IMR-90 (cell line): ENCODE results near the gene LRRN2. TPM values are rescaled to one million over a fixed set of nuclear protein-coding genes. Genes with fewer than 3 reads are reported as not detected.

Experiments
- ATAC-seq: fragments of 200-7000 bp; cut with Tn5 transposase; 2 replicates; pipeline ENCODE4 v1.9.1; 2020; ENCODE audit warnings: low read depth, mild to moderate bottlenecking, moderate library complexity
- BruUV-seq: library from RNA; stranded (reverse); fragments of 400-500 nt; replicated peaks from 2 replicates; lab custom pipeline; 2021; lab: Mats Ljungman, UMichigan
- CTCF ChIA-PET: fragments of 300-600 bp; formaldehyde crosslinking; extraction: SDS; loops from one replicate; lab custom pipeline; 2021; ENCODE audit warnings: antibody characterized with exemption; lab: Yijun Ruan, JAX
- POLR2A ChIA-PET: fragments of 300-600 bp; sonication (Branson Sonifier 250); formaldehyde crosslinking; loops from one replicate; lab custom pipeline; 2022; ENCODE audit warnings: antibody characterized with exemption; ENCODE audit not compliant: unreplicated experiment; lab: Charles Lee
- DNase-seq: peaks from one replicate; pipeline ENCODE4 v3.0.0; 2013
- H2AFZ ChIP-seq: replicated peaks from 2 replicates; pipeline ENCODE3; 2013; ENCODE audit warnings: low read length, mild to moderate bottlenecking; ENCODE audit not compliant: poor library complexity
- H2AK5ac ChIP-seq: 2 replicates; pipeline ENCODE4 v1.6.1; 2013; ENCODE audit warnings: low read depth, low read length, inconsistent platforms
- H2AK9ac ChIP-seq: replicated peaks from 2 replicates; pipeline ENCODE3; 2013; ENCODE audit warnings: mild to moderate bottlenecking, low read depth, low read length, moderate library complexity; ENCODE audit not compliant: poor library complexity
- H2BK120ac ChIP-seq: 2 replicates; pipeline ENCODE4 v1.6.1; 2013; ENCODE audit warnings: low read depth, low read length, inconsistent platforms
- H2BK15ac ChIP-seq: 3 replicates; pipeline ENCODE4 v1.6.1; 2013; ENCODE audit warnings: low read depth, low read length, inconsistent platforms
- H2BK20ac ChIP-seq: 2 replicates; pipeline ENCODE4 v1.6.1; 2013; ENCODE audit warnings: low read depth, mild to moderate bottlenecking, inconsistent platforms, low read length, moderate library complexity
- H2BK5ac ChIP-seq: 2 replicates; pipeline ENCODE4 v1.6.1; 2013; ENCODE audit warnings: mild to moderate bottlenecking, low read depth, low read length, inconsistent platforms; ENCODE audit not compliant: poor library complexity, severe bottlenecking
- H3K14ac ChIP-seq: replicated peaks from 2 replicates; pipeline ENCODE4 v1.6.1; 2013; ENCODE audit warnings: low read depth, low read length, inconsistent platforms
- H3K18ac ChIP-seq: 2 replicates; pipeline ENCODE4 v1.6.1; 2013; ENCODE audit warnings: low read depth, low read length, control low read depth
- H3K23ac ChIP-seq: 2 replicates; pipeline ENCODE4 v1.6.1; 2013; ENCODE audit warnings: low read depth, low read length, inconsistent platforms
- H3K27ac ChIP-seq: 2 replicates; pipeline ENCODE4 v1.5.1; 2013; ENCODE audit warnings: mild to moderate bottlenecking, control low read depth, low read length; ENCODE audit not compliant: insufficient read depth
- H3K27me3 ChIP-seq: 2 replicates; pipeline ENCODE4 v1.6.1; 2013; ENCODE audit warnings: low read length; ENCODE audit not compliant: control insufficient read depth, insufficient read depth
- H3K36me3 ChIP-seq: 2 replicates; pipeline ENCODE4 v1.6.1; 2013; ENCODE audit warnings: low read length, mixed read lengths; ENCODE audit not compliant: control insufficient read depth, insufficient read depth
- H3K4ac ChIP-seq: 2 replicates; pipeline ENCODE4 v1.6.1; 2013; ENCODE audit warnings: low read depth, low read length, inconsistent platforms
- H3K4me1 ChIP-seq: 2 replicates; pipeline ENCODE4 v1.6.1; 2013; ENCODE audit warnings: low read length, mixed read lengths; ENCODE audit not compliant: control insufficient read depth, insufficient read depth
- H3K4me2 ChIP-seq: 2 replicates; pipeline ENCODE4 v1.6.1; 2013; ENCODE audit warnings: low read depth, mild to moderate bottlenecking, control low read depth, low read length, moderate library complexity
- H3K4me3 ChIP-seq: 2 replicates; pipeline ENCODE4 v1.5.1; 2013; ENCODE audit warnings: low read depth, mild to moderate bottlenecking, control low read depth, low read length, moderate library complexity; ENCODE audit not compliant: insufficient read depth
- H3K56ac ChIP-seq: 2 replicates; pipeline ENCODE4 v1.6.1; 2013; ENCODE audit warnings: low read length, inconsistent platforms; ENCODE audit not compliant: insufficient read depth; ENCODE audit errors: extremely low read depth
- H3K79me1 ChIP-seq, 2 experiments: 2 replicates each; pipeline ENCODE4 v1.6.1; 2013; ENCODE audit warnings: low read length in 2 of 2, inconsistent platforms in 1 of 2, low read depth in 1 of 2
- H3K9ac ChIP-seq: 2 replicates; pipeline ENCODE4 v1.6.1; 2013; ENCODE audit warnings: low read depth, low read length, control low read depth
- H3K9me1 ChIP-seq: 2 replicates; pipeline ENCODE4 v1.6.1; 2013; ENCODE audit warnings: low read length, inconsistent platforms; ENCODE audit not compliant: insufficient read depth
- H3K9me3 ChIP-seq: 2 replicates; pipeline ENCODE4 v1.6.1; 2013; ENCODE audit warnings: low read length; ENCODE audit not compliant: control insufficient read depth, insufficient read depth
- H4K20me1 ChIP-seq: 2 replicates; pipeline ENCODE4 v1.6.1; 2013; ENCODE audit warnings: low read length, inconsistent platforms; ENCODE audit not compliant: insufficient read depth
- H4K5ac ChIP-seq: 2 replicates; pipeline ENCODE4 v1.6.1; 2013; ENCODE audit warnings: mild to moderate bottlenecking, low read depth, low read length, control low read depth
- H4K8ac ChIP-seq, 2 experiments: 2 replicates each; pipeline ENCODE4 v1.6.1; 2013; ENCODE audit warnings: low read depth in 2 of 2, low read length in 2 of 2, control low read depth in 1 of 2, inconsistent platforms in 1 of 2
- H4K91ac ChIP-seq: 2 replicates; pipeline ENCODE4 v1.6.1; 2013; ENCODE audit warnings: low read depth, low read length, inconsistent platforms; ENCODE audit not compliant: insufficient read depth
- BHLHE40 ChIP-seq: fragments of 150-350 bp; IDR thresholded peaks from 2 replicates; pipeline ENCODE4 v1.6.1; 2016; ENCODE audit warnings: mild to moderate bottlenecking, low read depth, low read length
- CEBPB ChIP-seq: IDR thresholded peaks from 2 replicates; pipeline ENCODE4 v1.6.1; 2012; ENCODE audit warnings: low read depth, low read length, improper control_type of control experiment
- CHD1 ChIP-seq: IDR thresholded peaks from 2 replicates; pipeline ENCODE4 v1.6.1; 2012; ENCODE audit warnings: low read depth, low read length, improper control_type of control experiment
- CTCF ChIP-seq: conservative IDR thresholded peaks from 2 replicates; pipeline ENCODE4 v1.5.1; 2012; ENCODE audit warnings: mild to moderate bottlenecking, low read depth, low read length, improper control_type of control experiment
- ELK1 ChIP-seq: fragments of 150-350 bp; IDR thresholded peaks from 2 replicates; pipeline ENCODE4 v1.6.1; 2016; ENCODE audit warnings: low read depth, mild to moderate bottlenecking, low read length, moderate library complexity, borderline replicate concordance
- FOS ChIP-seq: fragments of 150-350 bp; IDR thresholded peaks from 2 replicates; pipeline ENCODE4 v1.6.1; 2016; ENCODE audit warnings: low read depth, low read length
- MAFK ChIP-seq: IDR thresholded peaks from 2 replicates; pipeline ENCODE4 v1.6.1; 2012; ENCODE audit warnings: low read depth, low read length, improper control_type of control experiment
- MAZ ChIP-seq: IDR thresholded peaks from 2 replicates; pipeline ENCODE4 v1.6.1; 2012; ENCODE audit warnings: low read depth, mild to moderate bottlenecking, low read length, improper control_type of control experiment, moderate library complexity, borderline replicate concordance
- MXI1 ChIP-seq: IDR thresholded peaks from 2 replicates; pipeline ENCODE4 v1.6.1; 2012; ENCODE audit warnings: low read depth, mild to moderate bottlenecking, low read length, moderate library complexity, borderline replicate concordance
- NFE2L2 ChIP-seq: fragments of 150-350 bp; IDR thresholded peaks from 2 replicates; pipeline ENCODE4 v1.6.1; 2016; ENCODE audit warnings: low read depth, mild to moderate bottlenecking, low read length
- POLR2A ChIP-seq: IDR thresholded peaks from 2 replicates; pipeline ENCODE4 v1.6.1; 2012; ENCODE audit warnings: mild to moderate bottlenecking, low read depth, low read length
- RAD21 ChIP-seq: IDR thresholded peaks from 2 replicates; pipeline ENCODE4 v1.6.1; 2012; ENCODE audit warnings: low read length, improper control_type of control experiment
- RCOR1 ChIP-seq: IDR thresholded peaks from 2 replicates; pipeline ENCODE4 v1.6.1; 2012; ENCODE audit warnings: mild to moderate bottlenecking, low read length, improper control_type of control experiment; ENCODE audit not compliant: insufficient replicate concordance
- RFX5 ChIP-seq: IDR thresholded peaks from 2 replicates; pipeline ENCODE4 v1.8.0; 2012; ENCODE audit warnings: low read depth, mild to moderate bottlenecking, low read length, moderate library complexity
- SMC3 ChIP-seq: fragments of 150-350 bp; IDR thresholded peaks from 2 replicates; pipeline ENCODE4 v1.6.1; 2016; ENCODE audit warnings: low read depth, mild to moderate bottlenecking, antibody characterized with exemption, low read length, moderate library complexity
- USF2 ChIP-seq: fragments of 150-350 bp; IDR thresholded peaks from 2 replicates; pipeline ENCODE4 v1.6.1; 2017; ENCODE audit warnings: mild to moderate bottlenecking, antibody characterized with exemption, low read length, low read depth
- WGBS, 2 experiments: methylation state at CpG; one replicate each; pipeline versions ENCODE4 v1.1.5 to v1.1.7; 2013; ENCODE audit warnings: missing lambda C conversion rate in 2 of 2; ENCODE audit not compliant: insufficient read length in 1 of 2; ENCODE audit errors: extremely low coverage in 2 of 2; 5-methylcytosine and 5-hydroxymethylcytosine counted together
- dilution Hi-C: fragments of 300-500 bp; cut with HindIII; formaldehyde crosslinking; loops from one replicate; pipeline ENCODE4 v1.14.3; 2018; ENCODE audit warnings: low sequenced_read_pairs; ENCODE audit not compliant: unreplicated experiment
- in situ Hi-C: fragments of 300-500 bp; cut with MboI; formaldehyde crosslinking; loops from 3 replicates; pipeline ENCODE4 v1.14.3; 2019; ENCODE audit warnings: low sequenced_read_pairs, inconsistent platforms, mixed read lengths
- intact Hi-C: fragments of 100-400 bp; cut with micrococcal nuclease; formaldehyde crosslinking; loops from 2 replicates; pipeline ENCODE4 v1.10.0; 2022
- polyA plus RNA-seq, 3 experiments: library from polyadenylated mRNA; depleted of rRNA; stranded (reverse); fragments of >200 nt; gene quantifications; 2 replicates each; pipeline ENCODE4 v1.2.3, GENCODE V29; 2012; ENCODE audit warnings: low replicate concordance in 1 of 3
- total RNA-seq: library from RNA; depleted of rRNA; stranded (reverse); fragments of >200 nt; gene quantifications from 2 replicates; pipeline ENCODE4 v1.2.3, GENCODE V29; 2012

Gene LRRN2
- total and polyA plus RNA-seq, 2 of the 4 experiments (the other 2 are of a cell fraction) = not detected

- no peak overlapping the region for H3K56ac ChIP-seq
- BruUV-seq = no TSS peak
- ATAC-seq (no peak), DNase-seq (no peak)
- H4K91ac ChIP-seq = no peak overlapping the region
- no peak overlapping the region for H3K23ac ChIP-seq
- no peak overlapping the region for H2BK5ac ChIP-seq
- no peak overlapping the region for H3K9ac ChIP-seq
- H3K4me2 ChIP-seq = no peak overlapping the region
- H3K79me1 ChIP-seq = no peaks in the 10 kb centered on the region
- H3K14ac ChIP-seq = no peak overlapping the region
- no peak overlapping the region for H3K4ac ChIP-seq
- TF ChIP-seq BHLHE40 (no peak), ELK1 (no peak), POLR2A (no peak), CHD1 (no peak), MAFK (no peak), NFE2L2 (no peak), CTCF (no peak), SMC3 (no peak), MAZ (no peak), RAD21 (no peak), CEBPB (no peak), MXI1 (no peak), RCOR1 (no peak), RFX5 (no peak), USF2 (no peak), FOS (no peak)
- no peak overlapping the region for H3K27ac ChIP-seq
- H2AK5ac ChIP-seq = no peak overlapping the region
- no peaks in the 10 kb centered on the region for H3K4me1 ChIP-seq
- no peak overlapping the region for H2BK15ac ChIP-seq
- no CpG with 5 or more reads among the region's 10 CpGs for WGBS, 2 experiments
- H4K5ac ChIP-seq = no peak overlapping the region
- in situ Hi-C loops = no loop called here
- ChIA-PET CTCF (no interaction called here), POLR2A (no interaction called here)
- H2AFZ ChIP-seq = no peak overlapping the region
- no peaks in the 10 kb centered on the region for H3K9me3 ChIP-seq
- no peak overlapping the region for H2AK9ac ChIP-seq
- peaks cover 2% of the 10 kb centered on the region for H3K27me3 ChIP-seq
- no peak overlapping the region for H2BK20ac ChIP-seq
- H4K20me1 ChIP-seq = no peaks in the 10 kb centered on the region
- no peak overlapping the region for H2BK120ac ChIP-seq
- H4K8ac ChIP-seq = no peak overlapping the region
- H3K4me3 ChIP-seq = no peak overlapping the region
- H3K9me1 ChIP-seq = no peaks in the 10 kb centered on the region
- H3K36me3 ChIP-seq = no peaks in the 10 kb centered on the region
- dilution Hi-C loops = no loop called here
- intact Hi-C loops = no loop called here
- H3K18ac ChIP-seq = no peak overlapping the region
Observed at GRCh38 chr1:204721373-204722055, 36.0 kb upstream of the LRRN2 start.
